Colonic mucosa (tissue), 4 donors: Measurements from ENCODE around the gene LRRK1. TPM values are rescaled to one million over a fixed set of nuclear protein-coding genes. Genes with fewer than 3 reads are reported as not detected.

ENCODE experiments used
- DNase-seq: peaks from one replicate; pipeline ENCODE4 v3.0.0-alpha.2; 2020
- H3K27ac ChIP-seq: fragments of 200-600 bp; one replicate; pipeline ENCODE4 v1.8.0; 2021
- H3K27me3 ChIP-seq: fragments of 200-600 bp; one replicate; pipeline ENCODE4 v1.8.0; 2021
- H3K36me3 ChIP-seq: fragments of 200-600 bp; one replicate; pipeline ENCODE4 v1.8.0; 2021
- H3K4me1 ChIP-seq: fragments of 200-600 bp; one replicate; pipeline ENCODE4 v1.8.0; 2021; ENCODE audit warnings: mild to moderate bottlenecking
- H3K4me3 ChIP-seq: fragments of 200-600 bp; one replicate; pipeline ENCODE4 v1.8.0; 2021
- H3K9ac ChIP-seq, 2 donors: one replicate each; pipeline ENCODE4 v1.7.0; 2013; ENCODE audit warnings: control low read depth in 2 of 2, low read depth in 2 of 2, low read length in 2 of 2
- H3K9me3 ChIP-seq: fragments of 200-600 bp; one replicate; pipeline ENCODE4 v1.8.0; 2021
- intact Hi-C: fragments of 100-400 bp; cut with DNase I; formaldehyde crosslinking; loops from one replicate; pipeline ENCODE4 v1.14.1; 2022
- total RNA-seq, 2 donors: library from RNA; stranded (reverse); fragmentation: NEBNext Ultra II Directional in 1 of 2; extraction: Animal tissue kit (Norgen Biotek cat#: 25700) in 1 of 2; gene quantifications; one replicate each; pipeline ENCODE4 v1.2.1, GENCODE V29; 2021
- TF ChIP-seq, protein P1 (sequence below): fragments of 200-600 bp; IDR thresholded peaks from one replicate; pipeline ENCODE4 v1.8.0; 2022; ENCODE audit warnings: antibody characterized with exemption, mild to moderate bottlenecking
- donor health status: healthy.
- donor health status: DM: no; HTN: no; CAD: no.
- donor health status: DM: no; HTN: no; CAD: no.

The LRRK1 gene
- total RNA-seq, 2 donors from 2014 or later, result 29.6 to 36.0 TPM

DNA sequence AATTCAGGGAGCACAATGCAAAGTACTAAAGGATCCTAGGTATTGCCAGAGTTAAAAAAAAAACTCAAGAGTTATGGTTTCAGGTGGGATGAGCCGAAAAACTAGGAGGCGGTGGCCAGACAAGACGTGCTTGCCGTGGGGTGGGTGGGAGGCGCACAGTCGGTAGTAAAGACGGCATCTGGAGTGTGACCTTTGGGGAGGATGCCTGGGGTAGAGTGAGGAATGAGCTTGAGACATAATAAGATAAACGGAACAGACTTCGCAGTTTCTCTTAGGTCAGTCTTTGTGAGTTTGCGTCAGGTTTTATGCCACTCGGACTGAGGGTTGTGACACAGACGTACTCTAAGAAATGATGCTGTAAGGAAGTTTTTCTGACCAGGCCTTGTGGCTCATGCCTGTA lies 139.6 kb downstream of the LRRK1 start:
- intact Hi-C loops, result no loop called here
- H3K9me3 ChIP-seq, result no peaks in the 10 kb centered on the region
- H3K4me3 ChIP-seq, result no peak overlapping the region
- TF ChIP-seq, protein P1, sequence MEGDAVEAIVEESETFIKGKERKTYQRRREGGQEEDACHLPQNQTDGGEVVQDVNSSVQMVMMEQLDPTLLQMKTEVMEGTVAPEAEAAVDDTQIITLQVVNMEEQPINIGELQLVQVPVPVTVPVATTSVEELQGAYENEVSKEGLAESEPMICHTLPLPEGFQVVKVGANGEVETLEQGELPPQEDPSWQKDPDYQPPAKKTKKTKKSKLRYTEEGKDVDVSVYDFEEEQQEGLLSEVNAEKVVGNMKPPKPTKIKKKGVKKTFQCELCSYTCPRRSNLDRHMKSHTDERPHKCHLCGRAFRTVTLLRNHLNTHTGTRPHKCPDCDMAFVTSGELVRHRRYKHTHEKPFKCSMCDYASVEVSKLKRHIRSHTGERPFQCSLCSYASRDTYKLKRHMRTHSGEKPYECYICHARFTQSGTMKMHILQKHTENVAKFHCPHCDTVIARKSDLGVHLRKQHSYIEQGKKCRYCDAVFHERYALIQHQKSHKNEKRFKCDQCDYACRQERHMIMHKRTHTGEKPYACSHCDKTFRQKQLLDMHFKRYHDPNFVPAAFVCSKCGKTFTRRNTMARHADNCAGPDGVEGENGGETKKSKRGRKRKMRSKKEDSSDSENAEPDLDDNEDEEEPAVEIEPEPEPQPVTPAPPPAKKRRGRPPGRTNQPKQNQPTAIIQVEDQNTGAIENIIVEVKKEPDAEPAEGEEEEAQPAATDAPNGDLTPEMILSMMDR, result no peak
- no peak overlapping the region for H3K27ac ChIP-seq
- H3K27me3 ChIP-seq, result no peaks in the 10 kb centered on the region
- DNase-seq, result peak; percentile 3
- H3K9ac ChIP-seq, result no peak overlapping the region
- H3K36me3 ChIP-seq, result peaks cover 7% of the 10 kb centered on the region
- no peaks in the 10 kb centered on the region for H3K4me1 ChIP-seq

DNA sequence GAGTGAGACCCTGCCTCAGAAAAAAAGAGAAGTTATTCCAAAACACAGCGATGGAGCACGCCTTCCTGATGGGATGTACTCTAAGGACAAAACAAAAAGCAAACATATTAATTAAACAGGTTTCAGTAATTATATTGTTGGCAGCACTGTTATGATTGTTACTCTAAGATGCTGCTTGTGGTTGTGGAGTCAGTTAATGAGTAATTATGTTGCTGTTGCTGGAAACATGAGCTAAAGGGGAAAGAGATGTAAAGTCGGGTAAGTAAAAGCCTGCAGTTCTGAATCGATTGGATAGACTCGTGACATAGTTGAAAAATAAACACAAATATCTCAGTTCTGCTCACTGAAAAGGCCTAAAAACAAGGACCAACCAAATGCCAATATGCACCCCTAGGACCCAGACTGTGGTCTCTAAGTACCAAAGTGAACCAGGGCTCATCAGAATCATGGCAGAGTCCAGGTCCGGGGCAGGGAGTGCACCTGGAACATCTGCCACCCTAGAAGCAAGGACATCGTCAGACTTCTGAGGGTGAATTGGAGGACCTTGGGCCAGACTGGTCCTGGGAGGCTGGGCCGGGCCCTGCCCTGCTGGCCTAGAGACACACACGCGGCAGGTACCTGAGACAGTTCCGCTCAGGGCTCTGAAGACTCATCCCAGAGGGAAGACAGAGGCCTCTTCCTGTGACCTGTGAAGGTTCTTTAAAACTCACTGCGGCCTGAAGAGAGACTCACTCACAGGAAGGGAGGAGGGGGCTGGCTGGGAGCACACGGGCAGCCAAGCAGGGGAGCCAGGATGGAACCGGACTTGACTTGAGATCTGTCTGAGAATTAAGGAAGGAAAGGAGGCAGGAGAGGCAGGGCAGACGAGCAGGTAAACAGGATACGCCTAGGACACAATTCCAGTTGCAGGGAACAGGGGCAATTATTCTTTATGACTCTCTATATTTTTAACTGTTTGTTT lies 140.5 kb downstream of the LRRK1 start:
- Histone ChIP-seq H3K4me1 (no peaks in the 10 kb centered on the region), H3K4me3 (no peak overlapping the region), H3K9ac (no peak overlapping the region), H3K36me3 (peaks cover 7% of the 10 kb centered on the region), H3K27me3 (no peaks in the 10 kb centered on the region), H3K9me3 (no peaks in the 10 kb centered on the region), H3K27ac (peak overlapping the region; percentile 1)
- TF ChIP-seq, protein P1, result no peak
- DNase-seq, result no peak
- intact Hi-C loops, result no loop called here

DNA sequence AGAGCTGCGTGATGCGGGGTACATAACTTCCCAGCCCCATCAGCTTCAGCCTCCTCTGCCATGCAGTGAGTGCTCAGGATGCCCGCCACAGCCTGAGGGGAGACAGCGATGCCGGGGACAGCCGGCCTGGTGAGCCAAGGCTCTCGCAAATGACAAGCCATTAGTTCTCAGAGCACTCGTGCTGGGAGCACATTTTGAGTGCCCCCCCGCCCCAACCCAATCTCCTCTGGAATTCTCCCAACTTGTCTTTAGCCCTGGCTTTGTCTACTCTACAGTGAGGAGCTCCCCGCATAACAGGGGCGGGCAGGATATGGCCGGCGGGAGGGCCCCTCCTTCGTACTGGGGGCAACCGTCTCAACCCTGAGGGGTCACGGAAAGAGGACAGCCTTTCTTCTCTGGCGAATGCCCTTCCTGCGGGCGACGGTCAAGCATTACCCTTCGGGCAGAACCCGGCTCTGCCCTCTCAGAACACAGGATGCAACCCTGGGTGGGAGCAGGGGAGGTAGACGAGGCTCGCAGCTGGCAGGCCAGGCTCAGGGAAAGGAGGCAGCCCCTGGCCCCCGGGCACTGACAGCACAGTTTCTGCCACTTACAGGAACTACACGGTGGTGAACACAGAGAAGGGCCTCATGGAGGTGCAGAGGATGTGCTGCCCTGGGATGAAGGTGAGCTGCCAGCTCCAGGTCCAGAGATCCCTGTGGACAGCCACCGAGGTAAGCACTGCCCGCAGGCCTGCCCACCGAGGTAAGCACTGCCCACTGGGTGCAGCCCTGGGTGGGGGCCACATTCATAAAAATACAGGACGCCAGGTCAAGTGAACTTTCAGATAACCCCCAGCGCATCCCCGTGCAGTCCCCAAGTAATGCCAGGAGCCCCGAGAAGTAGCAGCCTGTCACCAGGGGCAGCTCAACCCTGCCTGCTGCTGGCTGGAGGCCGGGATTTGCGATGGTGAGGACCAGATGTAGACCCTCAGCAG lies 141.7 kb downstream of the LRRK1 start:
- intact Hi-C loops, result no loop called here
- H3K27me3 ChIP-seq, result no peaks in the 10 kb centered on the region
- TF ChIP-seq, protein P1, result no peak
- H3K4me3 ChIP-seq, result no peak overlapping the region
- H3K27ac ChIP-seq, result no peak overlapping the region
- H3K36me3 ChIP-seq, result no peaks in the 10 kb centered on the region
- no peaks in the 10 kb centered on the region for H3K9me3 ChIP-seq
- H3K4me1 ChIP-seq, result no peaks in the 10 kb centered on the region
- DNase-seq, result no peak
- H3K9ac ChIP-seq, result no peak overlapping the region

DNA sequence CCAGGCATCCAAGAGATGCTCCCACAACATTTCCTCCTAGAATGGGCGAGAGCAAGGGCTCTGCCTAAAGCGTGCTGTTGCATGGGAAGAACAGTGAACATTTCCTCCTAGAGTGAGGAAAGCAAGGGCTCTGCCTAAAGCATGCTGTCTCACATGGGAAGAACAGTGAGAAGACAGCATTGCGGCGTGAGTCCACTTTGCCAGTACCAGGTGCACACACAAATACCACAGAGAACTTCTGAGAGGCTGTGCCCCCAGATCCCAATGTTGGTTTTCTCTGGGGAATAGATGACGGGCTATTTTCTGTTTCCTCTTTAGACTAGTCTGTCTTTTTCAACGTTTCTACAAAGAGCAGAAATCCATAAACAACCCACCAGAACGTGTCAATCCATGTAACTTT lies 142.9 kb downstream of the LRRK1 start:
- Histone ChIP-seq H3K4me1 (no peaks in the 10 kb centered on the region), H3K9me3 (no peaks in the 10 kb centered on the region), H3K36me3 (no peaks in the 10 kb centered on the region), H3K9ac (no peak overlapping the region), H3K4me3 (no peak overlapping the region), H3K27me3 (no peaks in the 10 kb centered on the region), H3K27ac (no peak overlapping the region)
- no peak for DNase-seq
- intact Hi-C loops, result no loop called here
- TF ChIP-seq, protein P1, result no peak

DNA sequence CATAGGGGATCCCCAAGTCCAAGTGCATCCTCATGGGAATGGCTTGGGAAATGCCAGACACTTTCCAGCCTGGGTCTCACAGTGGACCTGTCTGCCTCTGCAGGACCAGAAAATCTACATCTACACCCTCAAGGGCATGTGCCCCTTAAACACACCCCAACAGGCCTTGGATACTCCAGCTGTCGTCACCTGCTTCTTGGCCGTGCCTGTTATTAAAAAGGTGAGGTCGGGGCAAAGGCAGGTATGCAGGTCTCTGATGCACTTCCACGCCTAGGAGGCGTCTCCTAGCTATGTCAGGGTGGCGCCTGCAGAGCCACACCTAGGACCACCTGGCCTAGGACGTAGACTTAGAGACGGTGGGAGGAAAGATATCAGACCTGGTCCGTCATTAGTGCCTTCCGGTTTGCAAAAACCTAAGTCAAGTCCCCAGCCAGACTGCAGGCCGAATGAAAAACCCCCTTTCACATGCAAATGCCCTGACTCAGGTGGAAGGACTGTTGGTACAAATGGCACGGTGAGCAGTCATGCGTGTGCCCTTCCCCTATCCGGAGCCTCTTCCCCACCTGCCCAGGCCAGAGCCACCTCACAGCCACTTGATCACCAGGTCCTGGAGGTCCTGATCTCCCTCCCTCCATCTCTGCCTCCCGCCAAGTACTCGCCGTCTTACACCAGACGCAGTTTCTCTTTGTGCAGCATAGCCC lies 143.5 kb downstream of the LRRK1 start:
- H3K36me3 ChIP-seq, result no peaks in the 10 kb centered on the region
- intact Hi-C loops, result no loop called here
- TF ChIP-seq, protein P1, result no peak
- no peak overlapping the region for H3K9ac ChIP-seq
- no peak for DNase-seq
- no peaks in the 10 kb centered on the region for H3K9me3 ChIP-seq
- no peak overlapping the region for H3K27ac ChIP-seq
- no peaks in the 10 kb centered on the region for H3K27me3 ChIP-seq
- H3K4me3 ChIP-seq, result no peak overlapping the region
- H3K4me1 ChIP-seq, result no peaks in the 10 kb centered on the region
